ENCODE data around the gene SLC12A4. TPM values are rescaled to one million over a fixed set of nuclear protein-coding genes. Genes with fewer than 3 reads are reported as not detected.
A peak's percentile ranks its signal among the peaks of the same experiment; 100 is the strongest.

SLC12A4 gene
- total RNA-seq, 4 donors from 2014 or later, result 18.1 to 46.4 (median 25.4) TPM

DNA sequence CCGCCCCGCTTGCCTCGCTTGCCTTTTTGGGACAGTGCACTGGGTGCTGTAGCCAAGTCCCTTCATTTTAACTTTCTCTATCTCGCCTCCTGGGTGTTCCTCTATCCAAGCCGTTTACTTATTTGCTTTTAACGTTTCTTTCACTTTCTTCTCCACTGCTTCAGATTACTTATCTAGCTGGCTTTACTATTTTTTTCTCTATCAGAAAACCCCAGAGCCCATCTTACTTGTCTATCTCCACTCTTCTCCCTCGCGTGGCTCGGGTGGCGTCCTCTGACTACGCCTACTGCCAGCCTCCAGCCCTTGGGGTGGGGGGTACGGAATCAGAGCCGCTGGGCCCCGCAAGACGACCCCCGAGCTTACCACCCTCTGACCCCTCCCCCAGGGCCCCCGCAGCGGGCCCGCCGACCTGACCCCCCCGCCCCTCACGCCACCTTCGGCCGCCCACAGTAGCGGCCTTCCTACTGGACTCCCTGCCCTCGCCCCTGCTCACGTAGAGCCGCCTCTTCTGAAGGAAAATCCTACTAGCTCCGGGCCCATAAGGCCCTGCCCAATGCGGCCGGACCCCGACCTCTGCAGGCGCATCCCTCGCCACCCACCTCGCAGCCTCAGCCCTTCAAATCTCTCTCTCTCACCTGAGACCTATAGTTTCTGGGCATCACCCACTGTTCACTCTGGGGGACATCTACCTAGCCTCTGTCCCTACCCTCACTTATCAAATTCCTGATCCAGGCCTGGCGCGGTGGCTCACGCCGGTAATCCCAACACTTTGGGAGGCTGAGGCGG is 1.0 kb upstream of the SLC12A4 start:
- Histone ChIP-seq H3K4me1 (peaks cover 12 to 27% (median 21%) of the 10 kb centered on the region in 4 donors), H3K36me3 (no peaks in the 10 kb centered on the region), H3K27ac (peak overlapping the region; percentile 90 to 95 (median 94)), H3K4me3 (peak overlapping the region; percentile 39 to 81 (median 62)), H3K27me3 (peaks cover 22% of the 10 kb centered on the region), H3K9me3 (no peaks in the 10 kb centered on the region)
- DNase-seq, result no peak
- 7 to 43% methylated on average over 15 to 36 of the region's 40 CpGs for WGBS, 2 donors (ENCODE audit: low coverage in 1 of 2)
- TF ChIP-seq EP300 (IDR thresholded peaks at IDR 0.05; ENCODE audit: low read depth), result no peak
- no peak for TF ChIP-seq CTCF (IDR thresholded peaks at IDR 0.05)
- TF ChIP-seq POLR2A (IDR thresholded peaks at IDR 0.05), result no peak
- TF ChIP-seq POLR2AphosphoS5 (IDR thresholded peaks at IDR 0.05), result no peak
- in situ Hi-C loops (cut with MboI; ENCODE audit: low pct_ligation_motif_present in 1 of 4, low pct_unique_long_range_greater_than_20kb in 1 of 4, low sequenced_read_pairs in 3 of 4), result no loop called here
- intact Hi-C loops (cut with DNase I; ENCODE audit: low total_unique reads), result loop anchor here (5.0 kb wide), 1 partner anchor 1678 kb away; no protein-coding TSS in a partner anchor

- intact Hi-C loops (cut with DNase I; ENCODE audit: low total_unique reads) (no loop called here), in situ Hi-C loops (cut with MboI; ENCODE audit: low pct_ligation_motif_present in 1 of 4, low pct_unique_long_range_greater_than_20kb in 1 of 4, low sequenced_read_pairs in 3 of 4) (no loop called here)
- peaks cover 22% of the 10 kb centered on the region for H3K27me3 ChIP-seq
- peak overlapping the region; percentile 90 to 95 (median 94) for H3K27ac ChIP-seq
- TF ChIP-seq CTCF (IDR thresholded peaks at IDR 0.05) (no peak), POLR2A (IDR thresholded peaks at IDR 0.05) (no peak), POLR2AphosphoS5 (IDR thresholded peaks at IDR 0.05) (no peak), EP300 (IDR thresholded peaks at IDR 0.05; ENCODE audit: low read depth) (no peak)
- H3K4me1 ChIP-seq, result peaks cover 15 to 40% (median 22%) of the 10 kb centered on the region in 4 donors
- H3K36me3 ChIP-seq, result no peaks in the 10 kb centered on the region
- DNase-seq, result peak; percentile 44
- 4% methylated on average over 45 of the region's 45 CpGs; no CpG with 5 or more reads in 1 of the 2 donors for WGBS, 2 donors (ENCODE audit: low coverage in 1 of 2)
- H3K9me3 ChIP-seq, result no peaks in the 10 kb centered on the region
- H3K4me3 ChIP-seq, result peak overlapping the region; percentile 52 to 82 (median 76)
Measured at GRCh38 chr16:67967958-67968399, 458 bp downstream of the SLC12A4 start.

DNA sequence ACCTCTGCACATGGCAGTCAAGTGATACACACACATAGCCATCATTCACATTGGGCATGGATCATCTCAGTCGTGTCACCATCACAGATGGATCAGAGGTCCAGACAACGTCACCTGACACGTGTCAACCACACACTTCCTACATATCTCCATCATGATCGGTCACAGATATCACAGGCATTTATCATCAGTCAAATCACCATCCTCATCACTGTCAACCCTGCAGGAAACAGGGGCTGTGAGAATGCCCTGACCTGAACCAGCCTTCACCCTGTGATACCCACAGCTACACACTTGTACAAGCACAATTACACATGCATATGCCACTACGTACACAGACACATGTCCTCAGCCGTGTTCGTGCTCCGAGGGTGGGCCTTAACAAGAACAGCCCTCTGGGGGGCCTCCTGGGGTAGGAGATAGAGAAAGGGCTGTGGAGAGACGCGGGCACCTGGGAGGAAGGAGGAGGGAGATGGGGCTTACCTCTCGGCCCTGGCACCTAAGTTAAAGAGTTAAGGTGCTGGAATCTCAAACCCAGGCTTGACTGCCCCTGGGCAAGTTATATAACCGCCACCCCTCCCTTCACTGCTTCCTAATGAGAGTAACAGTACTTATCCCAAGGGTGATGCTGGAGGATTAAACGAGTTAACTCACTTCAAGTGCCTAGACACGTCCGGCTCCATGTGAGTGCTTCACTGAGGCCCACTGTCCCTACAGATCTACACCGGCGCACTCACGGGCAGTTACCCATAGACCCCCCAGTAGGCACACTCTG is 1.1 kb downstream of the SLC12A4 start:
- 25% methylated on average over 18 of the region's 18 CpGs; no CpG with 5 or more reads in 1 of the 2 donors for WGBS, 2 donors (ENCODE audit: low coverage in 1 of 2)
- DNase-seq, result no peak
- Histone ChIP-seq H3K4me1 (peaks cover 15 to 40% (median 22%) of the 10 kb centered on the region in 4 donors), H3K36me3 (no peaks in the 10 kb centered on the region), H3K27ac (peak overlapping the region; percentile 90 to 95 (median 94)), H3K4me3 (peak overlapping the region; percentile 52 to 82 (median 76)), H3K27me3 (peaks cover 22% of the 10 kb centered on the region), H3K9me3 (no peaks in the 10 kb centered on the region)
- TF ChIP-seq POLR2A (IDR thresholded peaks at IDR 0.05) (no peak), POLR2AphosphoS5 (IDR thresholded peaks at IDR 0.05) (no peak), EP300 (IDR thresholded peaks at IDR 0.05; ENCODE audit: low read depth) (no peak), CTCF (IDR thresholded peaks at IDR 0.05) (no peak)
- intact Hi-C loops (cut with DNase I; ENCODE audit: low total_unique reads) (no loop called here), in situ Hi-C loops (cut with MboI; ENCODE audit: low pct_ligation_motif_present in 1 of 4, low pct_unique_long_range_greater_than_20kb in 1 of 4, low sequenced_read_pairs in 3 of 4) (no loop called here)

Measured in transverse colon (tissue), 4 donors.